Sigmoid colon (tissue), 4 donors: Measurements from ENCODE around the gene FAM83G.

Source experiments
- CTCF ChIP-seq, 4 experiments: fragments of 450-650 bp in 3 of 4; fragments of 200-600 bp in 1 of 4; IDR thresholded peaks; one replicate each; pipeline ENCODE4 v1.5.1; 2016 to 2019; ENCODE audit warnings: antibody characterized with exemption in 4 of 4, mild to moderate bottlenecking in 3 of 4, moderate library complexity in 2 of 4
- EP300 ChIP-seq, 4 donors: sonication (generic); formaldehyde crosslinking; IDR thresholded peaks; one replicate each; pipeline ENCODE4 v1.6.1; 2017; ENCODE audit warnings: antibody characterized with exemption in 4 of 4
- POLR2AphosphoS5 ChIP-seq, 4 donors: sonication (generic); formaldehyde crosslinking; IDR thresholded peaks; one replicate each; pipeline ENCODE4 v1.6.1; 2017; ENCODE audit warnings: antibody characterized with exemption in 4 of 4

- no peak for TF ChIP-seq CTCF (IDR thresholded peaks at IDR 0.05)
- TF ChIP-seq POLR2AphosphoS5 (IDR thresholded peaks at IDR 0.05), result no peak
- no peak for TF ChIP-seq EP300 (IDR thresholded peaks at IDR 0.05)
Observed at GRCh38 chr17:18977646-18978045, 26.9 kb downstream of the FAM83G start.
